Panc1 (cell line): Measurements from ENCODE around the gene SLX9. TPM values are rescaled to one million over a fixed set of nuclear protein-coding genes. Genes with fewer than 3 reads are reported as not detected.
A peak's percentile ranks its signal among the peaks of the same experiment; 100 is the strongest.

Experiments
- ATAC-seq: fragments of 200-7000 bp; cut with Tn5 transposase; 2 replicates; pipeline ENCODE4 v1.9.1; 2020; ENCODE audit warnings: mild to moderate bottlenecking, moderate library complexity
- BruUV-seq: library from RNA; stranded (reverse); fragments of 400-500 nt; replicated peaks from 2 replicates; lab custom pipeline; 2021; lab: Mats Ljungman, UMichigan
- CTCF ChIA-PET: fragments of 300-600 bp; sonication (Branson Sonifier 250); formaldehyde crosslinking; loops from one replicate; lab custom pipeline; 2022; ENCODE audit warnings: antibody characterized with exemption; lab: Charles Lee
- POLR2A ChIA-PET: fragments of 300-600 bp; sonication (Branson Sonifier 250); formaldehyde crosslinking; loops from one replicate; lab custom pipeline; 2022; ENCODE audit warnings: antibody characterized with exemption; lab: Charles Lee
- DNase-seq: peaks from one replicate; pipeline ENCODE4 v3.0.0-alpha.2; 2010; ENCODE audit warnings: low read depth, low spot score
- H3K27ac ChIP-seq: 2 replicates; pipeline ENCODE4 v1.5.1; 2011; ENCODE audit warnings: mild to moderate bottlenecking, low read length, inconsistent platforms
- H3K27me3 ChIP-seq: fragments of 200-500 bp; sonication (Bioruptor generic); 2 replicates; pipeline ENCODE4 v1.6.0; 2014; ENCODE audit warnings: low read length, inconsistent platforms; ENCODE audit not compliant: control insufficient read depth, insufficient read depth
- H3K36me3 ChIP-seq: fragments of 200-500 bp; sonication (Bioruptor generic); 2 replicates; pipeline ENCODE4 v1.5.1; 2014; ENCODE audit warnings: inconsistent platforms, mild to moderate bottlenecking, low read length, moderate library complexity; ENCODE audit not compliant: control insufficient read depth, insufficient read depth
- H3K4me1 ChIP-seq: 2 replicates; pipeline ENCODE4 v1.5.1; 2011; ENCODE audit warnings: inconsistent platforms, mild to moderate bottlenecking, low read length, moderate library complexity; ENCODE audit not compliant: control insufficient read depth, insufficient read depth
- H3K4me3 ChIP-seq, 2 experiments: 2 replicates each; pipeline ENCODE4 v1.5.1; 2011 to 2012; ENCODE audit warnings: low read depth in 2 of 2, low read length in 2 of 2, mild to moderate bottlenecking in 2 of 2, inconsistent platforms in 1 of 2, moderate library complexity in 1 of 2
- H3K9me3 ChIP-seq: fragments of 200-500 bp; sonication (Bioruptor generic); 2 replicates; pipeline ENCODE4 v1.5.1; 2014; ENCODE audit warnings: low read depth, mild to moderate bottlenecking, inconsistent platforms, low read length, moderate library complexity; ENCODE audit not compliant: control insufficient read depth, insufficient read depth
- POLR2AphosphoS5 ChIP-seq: IDR thresholded peaks from 2 replicates; pipeline ENCODE4 v1.6.1; 2012; ENCODE audit warnings: mild to moderate bottlenecking, low read depth, low read length, moderate library complexity
- SIN3A ChIP-seq: IDR thresholded peaks from 2 replicates; pipeline ENCODE4 v1.6.1; 2012; ENCODE audit warnings: low read depth, mild to moderate bottlenecking, low read length, moderate library complexity, borderline replicate concordance; ENCODE audit not compliant: insufficient read depth
- TCF7L2 ChIP-seq: IDR thresholded peaks from 2 replicates; pipeline ENCODE4 v1.6.1; 2011; ENCODE audit warnings: mild to moderate bottlenecking, low read depth, low read length, inconsistent platforms
- in situ Hi-C: cut with HindIII; loops from 2 replicates; pipeline ENCODE4 v1.10.0; 2016; ENCODE audit warnings: low sequenced_read_pairs, low pct_unique_long_range_greater_than_20kb
- intact Hi-C: fragments of 100-400 bp; cut with micrococcal nuclease; formaldehyde crosslinking; loops from one replicate; pipeline ENCODE4 v1.10.0; 2022; ENCODE audit not compliant: unreplicated experiment
- total RNA-seq: library from RNA; stranded (reverse); gene quantifications from one replicate; pipeline ENCODE4 v1.2.1, GENCODE V29; 2021; ENCODE audit not compliant: unreplicated experiment
- TF ChIP-seq, protein P1 (sequence below), 2 experiments: IDR thresholded peaks; 2 replicates each; pipeline ENCODE4 v1.6.1; 2011 to 2012; ENCODE audit warnings: low read depth in 2 of 2, control low read depth in 1 of 2, low read length in 1 of 2, mild to moderate bottlenecking in 1 of 2, moderate library complexity in 1 of 2; ENCODE audit not compliant: insufficient read depth in 1 of 2
- TF ChIP-seq, protein P2 (sequence below): fragments of 450-650 bp; IDR thresholded peaks from 2 replicates; pipeline ENCODE4 v1.5.1; 2017; ENCODE audit warnings: mild to moderate bottlenecking

Gene SLX9
- total RNA-seq, 1 experiment from 2014 or later = 50.9 TPM

- ATAC-seq = peak; percentile 67
- intact Hi-C loops (no loop called here), in situ Hi-C loops (no loop called here)
- Histone ChIP-seq H3K27me3 (no peaks in the 10 kb centered on the region), H3K36me3 (no peaks in the 10 kb centered on the region), H3K27ac (0 out of 2 replicates have a peak overlapping the region, but pooled peaks have one; percentile 48), H3K9me3 (no peaks in the 10 kb centered on the region), H3K4me1 (peaks cover 33% of the 10 kb centered on the region), H3K4me3 (no peak overlapping the region)
- DNase-seq = no peak
- no TSS peak for BruUV-seq
- POLR2A ChIA-PET = no interaction called here
- CTCF ChIA-PET = interaction anchor here (0.8 to 1.4 kb wide), 3 partner anchors 181 to 193 kb away, joined by 3 to 5 read pairs (median 4); no protein-coding TSS in a partner anchor
- no peak for TF ChIP-seq POLR2AphosphoS5
- TF ChIP-seq, protein P1, sequence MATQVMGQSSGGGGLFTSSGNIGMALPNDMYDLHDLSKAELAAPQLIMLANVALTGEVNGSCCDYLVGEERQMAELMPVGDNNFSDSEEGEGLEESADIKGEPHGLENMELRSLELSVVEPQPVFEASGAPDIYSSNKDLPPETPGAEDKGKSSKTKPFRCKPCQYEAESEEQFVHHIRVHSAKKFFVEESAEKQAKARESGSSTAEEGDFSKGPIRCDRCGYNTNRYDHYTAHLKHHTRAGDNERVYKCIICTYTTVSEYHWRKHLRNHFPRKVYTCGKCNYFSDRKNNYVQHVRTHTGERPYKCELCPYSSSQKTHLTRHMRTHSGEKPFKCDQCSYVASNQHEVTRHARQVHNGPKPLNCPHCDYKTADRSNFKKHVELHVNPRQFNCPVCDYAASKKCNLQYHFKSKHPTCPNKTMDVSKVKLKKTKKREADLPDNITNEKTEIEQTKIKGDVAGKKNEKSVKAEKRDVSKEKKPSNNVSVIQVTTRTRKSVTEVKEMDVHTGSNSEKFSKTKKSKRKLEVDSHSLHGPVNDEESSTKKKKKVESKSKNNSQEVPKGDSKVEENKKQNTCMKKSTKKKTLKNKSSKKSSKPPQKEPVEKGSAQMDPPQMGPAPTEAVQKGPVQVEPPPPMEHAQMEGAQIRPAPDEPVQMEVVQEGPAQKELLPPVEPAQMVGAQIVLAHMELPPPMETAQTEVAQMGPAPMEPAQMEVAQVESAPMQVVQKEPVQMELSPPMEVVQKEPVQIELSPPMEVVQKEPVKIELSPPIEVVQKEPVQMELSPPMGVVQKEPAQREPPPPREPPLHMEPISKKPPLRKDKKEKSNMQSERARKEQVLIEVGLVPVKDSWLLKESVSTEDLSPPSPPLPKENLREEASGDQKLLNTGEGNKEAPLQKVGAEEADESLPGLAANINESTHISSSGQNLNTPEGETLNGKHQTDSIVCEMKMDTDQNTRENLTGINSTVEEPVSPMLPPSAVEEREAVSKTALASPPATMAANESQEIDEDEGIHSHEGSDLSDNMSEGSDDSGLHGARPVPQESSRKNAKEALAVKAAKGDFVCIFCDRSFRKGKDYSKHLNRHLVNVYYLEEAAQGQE (IDR thresholded peaks at IDR 0.05; ENCODE audit: insufficient read depth in 1 of 2, low read depth in 2 of 2, low read length in 1 of 2) = no peak
- TF ChIP-seq, protein P2, sequence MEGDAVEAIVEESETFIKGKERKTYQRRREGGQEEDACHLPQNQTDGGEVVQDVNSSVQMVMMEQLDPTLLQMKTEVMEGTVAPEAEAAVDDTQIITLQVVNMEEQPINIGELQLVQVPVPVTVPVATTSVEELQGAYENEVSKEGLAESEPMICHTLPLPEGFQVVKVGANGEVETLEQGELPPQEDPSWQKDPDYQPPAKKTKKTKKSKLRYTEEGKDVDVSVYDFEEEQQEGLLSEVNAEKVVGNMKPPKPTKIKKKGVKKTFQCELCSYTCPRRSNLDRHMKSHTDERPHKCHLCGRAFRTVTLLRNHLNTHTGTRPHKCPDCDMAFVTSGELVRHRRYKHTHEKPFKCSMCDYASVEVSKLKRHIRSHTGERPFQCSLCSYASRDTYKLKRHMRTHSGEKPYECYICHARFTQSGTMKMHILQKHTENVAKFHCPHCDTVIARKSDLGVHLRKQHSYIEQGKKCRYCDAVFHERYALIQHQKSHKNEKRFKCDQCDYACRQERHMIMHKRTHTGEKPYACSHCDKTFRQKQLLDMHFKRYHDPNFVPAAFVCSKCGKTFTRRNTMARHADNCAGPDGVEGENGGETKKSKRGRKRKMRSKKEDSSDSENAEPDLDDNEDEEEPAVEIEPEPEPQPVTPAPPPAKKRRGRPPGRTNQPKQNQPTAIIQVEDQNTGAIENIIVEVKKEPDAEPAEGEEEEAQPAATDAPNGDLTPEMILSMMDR = no peak
- no peak for TF ChIP-seq SIN3A
- no peak for TF ChIP-seq TCF7L2
Observed at GRCh38 chr21:44947111-44947929, 7.5 kb downstream of the SLX9 start.

GRCh38 chr21:44947930-44948331, 8.1 kb downstream of the SLX9 start:
- Histone ChIP-seq H3K9me3 (no peaks in the 10 kb centered on the region), H3K36me3 (no peaks in the 10 kb centered on the region), H3K4me3 (no peak overlapping the region), H3K4me1 (peaks cover 33% of the 10 kb centered on the region), H3K27me3 (no peaks in the 10 kb centered on the region), H3K27ac (no peak overlapping the region)
- intact Hi-C loops = loop anchor here (2.0 kb wide), 1 partner anchor 181 kb away; no protein-coding TSS in a partner anchor
- no TSS peak for BruUV-seq
- TF ChIP-seq POLR2AphosphoS5 = no peak
- no peak for TF ChIP-seq SIN3A
- TF ChIP-seq, protein P2 = no peak
- TF ChIP-seq TCF7L2 = no peak
- TF ChIP-seq, protein P1 (IDR thresholded peaks at IDR 0.05; ENCODE audit: insufficient read depth in 1 of 2, low read depth in 2 of 2, low read length in 1 of 2) = no peak
- POLR2A ChIA-PET = interaction anchor here (0.6 kb wide), 1 partner anchor 617 kb away, joined by 6 read pairs; no protein-coding TSS in a partner anchor
- in situ Hi-C loops = no loop called here
- DNase-seq (no peak), ATAC-seq (peak; percentile 44; the same call in 1 of the 2 replicates)
- CTCF ChIA-PET = interaction anchor here (0.6 to 1.4 kb wide), 6 partner anchors 15 to 192 kb away, joined by 3 to 12 read pairs (median 4); no protein-coding TSS in a partner anchor
